Measurements from ENCODE around the gene RERE.
"Not testable (repeated sequence)": the region's sequence is repeated elsewhere in the genome, so short reads cannot be mapped to it uniquely, and the experiment has no call there.

DNA sequence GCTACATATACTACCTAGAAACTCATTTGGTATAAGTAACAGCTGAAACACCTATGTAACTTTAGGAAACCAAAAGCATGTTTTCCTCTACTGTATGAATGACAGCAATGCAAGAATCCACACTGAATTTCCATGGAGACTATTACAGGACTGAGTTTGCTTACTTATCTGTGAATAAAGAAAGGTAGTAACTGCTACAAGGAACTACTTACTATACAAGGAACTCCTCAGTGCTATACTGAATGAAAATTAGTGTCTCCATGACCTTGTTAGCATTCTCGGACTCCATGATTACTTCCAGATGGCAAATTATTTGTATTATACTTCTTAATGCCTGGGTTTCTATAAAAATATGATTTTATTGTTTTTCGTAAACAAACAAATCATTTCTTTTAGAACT, 198.0 kb downstream of the RERE start:
- TF ChIP-seq, protein P1, sequence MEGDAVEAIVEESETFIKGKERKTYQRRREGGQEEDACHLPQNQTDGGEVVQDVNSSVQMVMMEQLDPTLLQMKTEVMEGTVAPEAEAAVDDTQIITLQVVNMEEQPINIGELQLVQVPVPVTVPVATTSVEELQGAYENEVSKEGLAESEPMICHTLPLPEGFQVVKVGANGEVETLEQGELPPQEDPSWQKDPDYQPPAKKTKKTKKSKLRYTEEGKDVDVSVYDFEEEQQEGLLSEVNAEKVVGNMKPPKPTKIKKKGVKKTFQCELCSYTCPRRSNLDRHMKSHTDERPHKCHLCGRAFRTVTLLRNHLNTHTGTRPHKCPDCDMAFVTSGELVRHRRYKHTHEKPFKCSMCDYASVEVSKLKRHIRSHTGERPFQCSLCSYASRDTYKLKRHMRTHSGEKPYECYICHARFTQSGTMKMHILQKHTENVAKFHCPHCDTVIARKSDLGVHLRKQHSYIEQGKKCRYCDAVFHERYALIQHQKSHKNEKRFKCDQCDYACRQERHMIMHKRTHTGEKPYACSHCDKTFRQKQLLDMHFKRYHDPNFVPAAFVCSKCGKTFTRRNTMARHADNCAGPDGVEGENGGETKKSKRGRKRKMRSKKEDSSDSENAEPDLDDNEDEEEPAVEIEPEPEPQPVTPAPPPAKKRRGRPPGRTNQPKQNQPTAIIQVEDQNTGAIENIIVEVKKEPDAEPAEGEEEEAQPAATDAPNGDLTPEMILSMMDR (IDR thresholded peaks at IDR 0.05) = not testable (repeated sequence)
- TF ChIP-seq POLR2A (IDR thresholded peaks at IDR 0.05) = not testable (repeated sequence)

Measured in adrenal gland (tissue), 5 donors.